Endothelial cell of umbilical vein (primary cell): ENCODE results near the gene SLC36A3. TPM values are rescaled to one million over a fixed set of nuclear protein-coding genes. Genes with fewer than 3 reads are reported as not detected.

Source experiments
- BruUV-seq: library from RNA; stranded (reverse); fragments of 400-500 nt; replicated peaks from 2 replicates; lab custom pipeline; 2021; lab: Mats Ljungman, UMichigan
- CTCF ChIA-PET: fragments of 300-600, 350-600 bp; sonication (Branson Sonifier 250); formaldehyde crosslinking; loops from one replicate; lab custom pipeline; 2021; ENCODE audit warnings: antibody characterized with exemption, inconsistent platforms; lab: Charles Lee
- POLR2A ChIA-PET: fragments of 300-600, 350-600 bp; sonication (Branson Sonifier 250); formaldehyde crosslinking; loops from one replicate; lab custom pipeline; 2021; ENCODE audit warnings: antibody characterized with exemption, inconsistent platforms; lab: Charles Lee
- DNase-seq: peaks from one replicate; pipeline ENCODE4 v3.0.0-alpha.2; 2011; ENCODE audit warnings: low read depth, low spot score
- FAIRE-seq: peaks from 2 replicates; lab custom pipeline; 2011; peaks lifted over from hg19 to GRCh38; lab: Jason Lieb, UNC
- H2AFZ ChIP-seq: 2 replicates; pipeline ENCODE4 v1.6.0; 2012; ENCODE audit warnings: low read depth, low read length, control low read depth, inconsistent platforms
- H3K27ac ChIP-seq: 2 replicates; pipeline ENCODE4 v1.5.1; 2011; ENCODE audit warnings: low read depth, mild to moderate bottlenecking, control low read depth, low read length, moderate library complexity; ENCODE audit not compliant: insufficient read depth
- H3K27me3 ChIP-seq, 2 experiments: 2 replicates each; pipeline versions ENCODE4 v1.6.0 to v1.6.1; 2011; ENCODE audit warnings: low read length in 2 of 2, mixed read lengths in 1 of 2; ENCODE audit not compliant: control insufficient read depth in 2 of 2, insufficient read depth in 2 of 2
- H3K36me3 ChIP-seq, 2 experiments: 2 replicates in 1 of 2; 3 replicates in 1 of 2; pipeline ENCODE4 v1.5.1; 2011; ENCODE audit warnings: low read length in 2 of 2, mild to moderate bottlenecking in 1 of 2, moderate library complexity in 1 of 2; ENCODE audit not compliant: control insufficient read depth in 2 of 2, insufficient read depth in 2 of 2; ENCODE audit errors: extremely low read depth in 1 of 2
- H3K4me1 ChIP-seq: 3 replicates; pipeline ENCODE4 v1.5.1; 2011; ENCODE audit warnings: mild to moderate bottlenecking, low read length; ENCODE audit not compliant: control insufficient read depth, insufficient read depth; ENCODE audit errors: extremely low read depth
- H3K4me2 ChIP-seq: 2 replicates; pipeline ENCODE4 v1.6.1; 2011; ENCODE audit warnings: low read length, control low read depth, mixed read lengths; ENCODE audit not compliant: insufficient read depth
- H3K4me3 ChIP-seq, 3 experiments: fragments of 200-600 bp in 1 of 3; sonication (generic), shearing (Covaris generic) in 1 of 3; replicated peaks in 1 of 3; 2 replicates each; pipeline ENCODE4 v1.5.1; 2011 to 2016; ENCODE audit warnings: control low read depth in 3 of 3, low read length in 3 of 3, mild to moderate bottlenecking in 2 of 3, inconsistent platforms in 1 of 3, low read depth in 1 of 3, moderate library complexity in 1 of 3; ENCODE audit not compliant: insufficient read depth in 1 of 3
- H3K79me2 ChIP-seq: 2 replicates; pipeline ENCODE4 v1.6.0; 2012; ENCODE audit warnings: low read length, inconsistent platforms; ENCODE audit not compliant: control insufficient read depth, insufficient read depth
- H3K9ac ChIP-seq: replicated peaks from 2 replicates; pipeline ENCODE3; 2011; ENCODE audit warnings: low read length, control low read depth; ENCODE audit not compliant: insufficient read depth; ENCODE audit errors: extremely low read depth
- H3K9me1 ChIP-seq: replicated peaks from 3 replicates; pipeline ENCODE4 v1.6.0; 2011; ENCODE audit warnings: mild to moderate bottlenecking, low read length; ENCODE audit not compliant: control insufficient read depth, insufficient read depth; ENCODE audit errors: extremely low read depth
- H3K9me3 ChIP-seq: replicated peaks from 2 replicates; pipeline ENCODE4 v1.5.1; 2012; ENCODE audit warnings: low read length, inconsistent platforms; ENCODE audit not compliant: control insufficient read depth, insufficient read depth
- H4K20me1 ChIP-seq: replicated peaks from 2 replicates; pipeline ENCODE3; 2011; ENCODE audit warnings: mild to moderate bottlenecking, low read length; ENCODE audit not compliant: control insufficient read depth, insufficient read depth; ENCODE audit errors: extremely low read depth
- CTCF ChIP-seq, 2 donors: IDR thresholded peaks; 1 replicate in 1 of 2; 2 replicates in 1 of 2; pipeline ENCODE4 v1.5.1; 2011; ENCODE audit warnings: low read length in 2 of 2, mild to moderate bottlenecking in 2 of 2, moderate library complexity in 2 of 2, control low read depth in 1 of 2, inconsistent platforms in 1 of 2, low read depth in 1 of 2; ENCODE audit not compliant: insufficient read depth in 1 of 2; ENCODE audit errors: extremely low read depth in 1 of 2
- EZH2 ChIP-seq: IDR thresholded peaks from 2 replicates; pipeline ENCODE4 v1.6.1; 2012; ENCODE audit warnings: borderline replicate concordance, low read depth, mild to moderate bottlenecking, moderate library complexity, low read length, inconsistent platforms; ENCODE audit not compliant: severe bottlenecking
- FOS ChIP-seq: IDR thresholded peaks from 2 replicates; pipeline ENCODE4 v1.6.1; 2011; ENCODE audit warnings: mild to moderate bottlenecking, low read length, moderate library complexity, borderline replicate concordance; ENCODE audit not compliant: insufficient read depth
- GATA2 ChIP-seq: IDR thresholded peaks from 2 replicates; pipeline ENCODE4 v1.7.0; 2011; ENCODE audit warnings: low read depth, mild to moderate bottlenecking, moderate library complexity, mixed read lengths, low read length; ENCODE audit not compliant: insufficient read length, insufficient read depth
- JUN ChIP-seq: IDR thresholded peaks from 2 replicates; pipeline ENCODE4 v1.6.1; 2011; ENCODE audit warnings: borderline replicate concordance, low read depth; ENCODE audit not compliant: insufficient read length, insufficient read depth
- MAX ChIP-seq: IDR thresholded peaks from 2 replicates; pipeline ENCODE4 v1.6.1; 2011; ENCODE audit not compliant: insufficient read depth, insufficient read length
- MYC ChIP-seq: IDR thresholded peaks from one replicate; pipeline ENCODE4 v1.6.1; 2011; ENCODE audit warnings: mild to moderate bottlenecking, low read depth, low read length
- POLR2A ChIP-seq: IDR thresholded peaks from 2 replicates; pipeline ENCODE4 v1.6.1; 2012; ENCODE audit warnings: low read depth, mild to moderate bottlenecking, control low read depth, low read length
- POLR2AphosphoS5 ChIP-seq: IDR thresholded peaks from 2 replicates; pipeline ENCODE4 v1.6.1; 2012; ENCODE audit warnings: low read depth, mild to moderate bottlenecking, control low read depth, low read length, moderate library complexity; ENCODE audit not compliant: insufficient read depth
- dilution Hi-C: fragments of 300-500 bp; cut with MboI; formaldehyde crosslinking; loops from one replicate; pipeline ENCODE4 v1.15.0; 2019; ENCODE audit warnings: low sequenced_read_pairs; ENCODE audit not compliant: extremely low pct_ligation_motif_present
- intact Hi-C: fragments of 100-400 bp; cut with micrococcal nuclease; formaldehyde crosslinking; loops from one replicate; pipeline ENCODE4 v1.10.0; 2022
- polyA plus RNA-seq, 4 experiments: library from polyadenylated mRNA; depleted of rRNA in 3 of 4; stranded (reverse) in 3 of 4; unstranded in 1 of 4; fragments of >200 nt; gene quantifications; 2 replicates each; pipeline versions ENCODE4 v1.2.1 to v1.2.3, GENCODE V29; 2011 to 2012; ENCODE audit warnings: missing spikeins in 1 of 4
- total RNA-seq: library from RNA; stranded (reverse); gene quantifications from 2 replicates; pipeline ENCODE4 v1.2.3, GENCODE V29; 2021

SLC36A3 gene
- total and polyA plus RNA-seq, 2 donors (not counting 3 experiments of a cell fraction or from before 2014, with no cell fraction given), result not detected

GRCh38 chr5:151293624-151294023 lies 9.9 kb downstream of the SLC36A3 start:
- no peaks in the 10 kb centered on the region for H3K9me1 ChIP-seq
- CTCF ChIA-PET, result no interaction called here

More at GRCh38 chr5:151293624-151294023, 9.9 kb downstream of the SLC36A3 start:
- intact Hi-C loops (no loop called here), dilution Hi-C loops (no loop called here)
- POLR2A ChIA-PET, result no interaction called here
- no TSS peak for BruUV-seq
- Histone ChIP-seq H3K79me2 (no peaks in the 10 kb centered on the region), H3K27ac (no peak overlapping the region), H3K36me3 (no peaks in the 10 kb centered on the region), H4K20me1 (no peaks in the 10 kb centered on the region), H3K4me1 (no peaks in the 10 kb centered on the region), H3K9ac (no peak overlapping the region), H3K9me3 (no peaks in the 10 kb centered on the region), H2AFZ (no peak overlapping the region), H3K4me2 (no peak overlapping the region), H3K4me3 (no peak overlapping the region), H3K27me3 (peaks cover 0 to 2% of the 10 kb centered on the region in 2 experiments)
- TF ChIP-seq POLR2A, result no peak
- TF ChIP-seq EZH2, result no peak
- TF ChIP-seq CTCF (IDR thresholded peaks at IDR 0.05; ENCODE audit: extremely low read depth in 1 of 2, insufficient read depth in 1 of 2, low read depth in 1 of 2, low read length in 2 of 2), result no peak
- no peak for TF ChIP-seq FOS
- TF ChIP-seq POLR2AphosphoS5, result no peak
- no peak for TF ChIP-seq MAX
- no peak for TF ChIP-seq GATA2
- TF ChIP-seq MYC, result no peak
- TF ChIP-seq JUN, result no peak
- no peak for FAIRE-seq
- no peak for DNase-seq
